ENCODE results near the gene F2RL2. TPM values are rescaled to one million over a fixed set of nuclear protein-coding genes. Genes with fewer than 3 reads are reported as not detected.

F2RL2 gene
- total and polyA plus RNA-seq, 10 of the 15 experiments (the other 5 are each of a cell fraction or from before 2014, with no cell fraction given), result 0.03 to 0.24 (median 0.08) TPM; not detected in 5

GRCh38 chr5:76607353-76607871 lies 15.8 kb downstream of the F2RL2 start (continued):
- no peak for TF ChIP-seq ZNF592 (IDR thresholded peaks at IDR 0.05)

GRCh38 chr5:76606701-76607100 lies 16.5 kb downstream of the F2RL2 start:
- Histone ChIP-seq H3K79me2 (ENCODE audit: control insufficient read depth, insufficient read depth, low read length) (no peaks in the 10 kb centered on the region), H3K4me2 (ENCODE audit: control insufficient read depth, insufficient read depth) (no peak overlapping the region), H3K9me3 (replicated peaks; ENCODE audit: control insufficient read depth, insufficient read depth, low read length) (no peaks in the 10 kb centered on the region), H3K9ac (ENCODE audit: control insufficient read depth, insufficient read depth, low read length) (no peak overlapping the region), H4K20me1 (ENCODE audit: control insufficient read depth, insufficient read depth) (no peaks in the 10 kb centered on the region), H3K36me3 (ENCODE audit: control insufficient read depth in 2 of 2, insufficient read depth in 2 of 2, low read length in 1 of 2) (peaks cover 0 to 3% of the 10 kb centered on the region in 2 experiments; a peak in 1 of 4 replicates), H3K4me3 (no peak overlapping the region), H3K27ac (ENCODE audit: control insufficient read depth, insufficient read depth) (no peak overlapping the region), H3K4me1 (ENCODE audit: control insufficient read depth, insufficient read depth, low read length) (no peaks in the 10 kb centered on the region), H2AFZ (ENCODE audit: control insufficient read depth, low read depth, low read length) (no peak overlapping the region), H3K27me3 (replicated peaks in 1 of 2; ENCODE audit: control insufficient read depth in 2 of 2, insufficient read depth in 2 of 2, low read length in 1 of 2) (no peaks in the 10 kb centered on the region)
- ChIA-PET RAD21 (ENCODE audit: unreplicated experiment) (interaction anchor here (0.7 to 12.9 kb wide), 6 partner anchors 9 to 261 kb away, joined by 3 to 166 read pairs (median 3); no protein-coding TSS in a partner anchor), POLR2A (interaction anchor here (0.7 to 1.1 kb wide), 2 partner anchors 137 to 168 kb away, joined by 3 read pairs; no protein-coding TSS in a partner anchor), CTCF (interaction anchor here (0.8 to 2.6 kb wide), 9 partner anchors 23 to 210 kb away, joined by 3 to 17 read pairs (median 3); no protein-coding TSS in a partner anchor), SMC1A (ENCODE audit: uncharacterized antibody, unreplicated experiment) (interaction anchor here (0.5 to 4.7 kb wide), 11 partner anchors 11 to 205 kb away, joined by 3 to 44 read pairs (median 3); no protein-coding TSS in a partner anchor)
- TF ChIP-seq RUNX3 (IDR thresholded peaks at IDR 0.05; ENCODE audit: low read length), result no peak
- TF ChIP-seq KAT2A (conservative IDR thresholded peaks at IDR 0.05; ENCODE audit: control insufficient read depth, low read depth, low read length), result no peak
- intact Hi-C loops (cut with micrococcal nuclease; ENCODE audit: unreplicated experiment) (no loop called here), in situ Hi-C loops (cut with MboI) (no loop called here)
- WGBS (ENCODE audit: insufficient coverage, insufficient replicate concordance, low lambda C conversion rate, missing lambda C conversion rate), result 47% methylated on average over 2 of the region's 2 CpGs
- no peak for ATAC-seq
- no TSS peak for BruUV-seq (replicated peaks)
- no peak for DNase-seq (ENCODE audit: low read depth, low spot score)
- no peak for FAIRE-seq
